Natural killer cell (primary cell): ENCODE measurements around the gene NFIB. TPM values are rescaled to one million over a fixed set of nuclear protein-coding genes. Genes with fewer than 3 reads are reported as not detected.

Experiments used
- ATAC-seq, 3 donors: fragments of 150-1000 bp in 2 of 3; fragments of 200-7000 bp in 1 of 3; cut with Tn5 transposase; 1 replicate in 1 of 3; 2 replicates in 2 of 3; pipeline ENCODE4 v1.10.0; 2021; ENCODE audit warnings: mild to moderate bottlenecking in 2 of 3, moderate library complexity in 2 of 3
- DNase-seq, 2 donors: peaks; one replicate each; pipeline versions ENCODE4 v3.0.0 to v3.0.0-alpha.2; 2013 to 2021; ENCODE audit warnings: mixed read lengths in 1 of 2
- H3K27ac ChIP-seq: one replicate; pipeline ENCODE4 v1.5.1; 2013; ENCODE audit warnings: mild to moderate bottlenecking, low read length
- H3K27me3 ChIP-seq: one replicate; pipeline ENCODE4 v1.6.1; 2013; ENCODE audit warnings: low read length; ENCODE audit not compliant: control insufficient read depth, insufficient read depth
- H3K36me3 ChIP-seq: one replicate; pipeline ENCODE4 v1.6.1; 2013; ENCODE audit warnings: low read length; ENCODE audit not compliant: control insufficient read depth, insufficient read depth
- H3K4me1 ChIP-seq: one replicate; pipeline ENCODE4 v1.6.1; 2013; ENCODE audit warnings: low read length; ENCODE audit not compliant: control insufficient read depth, insufficient read depth
- H3K4me3 ChIP-seq: one replicate; pipeline ENCODE4 v1.5.1; 2013; ENCODE audit warnings: low read length
- H3K9me3 ChIP-seq: one replicate; pipeline ENCODE4 v1.6.1; 2013; ENCODE audit warnings: low read length; ENCODE audit not compliant: control insufficient read depth, insufficient read depth
- H3K27ac Mint-ChIP-seq, 2 donors: one replicate each; pipeline ENCODE4 v1.8.0; 2022; ENCODE audit warnings: mild to moderate bottlenecking in 2 of 2, mixed read lengths in 2 of 2, moderate library complexity in 1 of 2
- H3K27me3 Mint-ChIP-seq, 2 donors: one replicate each; pipeline ENCODE4 v1.8.0; 2022; ENCODE audit warnings: low read depth in 2 of 2, mixed read lengths in 2 of 2
- H3K36me3 Mint-ChIP-seq: one replicate; pipeline ENCODE4 v1.8.0; 2022; ENCODE audit warnings: mixed read lengths
- H3K4me1 Mint-ChIP-seq, 2 donors: one replicate each; pipeline ENCODE4 v1.8.0; 2022; ENCODE audit warnings: mixed read lengths in 2 of 2
- H3K4me3 Mint-ChIP-seq: one replicate; pipeline ENCODE4 v1.8.0; 2022; ENCODE audit warnings: mild to moderate bottlenecking, moderate library complexity, mixed read lengths
- H3K9me3 Mint-ChIP-seq, 2 donors: one replicate each; pipeline ENCODE4 v1.8.0; 2022; ENCODE audit warnings: mixed read lengths in 2 of 2
- WGBS: methylation state at CpG from one replicate; pipeline ENCODE4 v1.1.7; 2013; ENCODE audit warnings: missing lambda C conversion rate; ENCODE audit not compliant: insufficient coverage; 5-methylcytosine and 5-hydroxymethylcytosine counted together
- intact Hi-C: fragments of 100-400 bp; cut with micrococcal nuclease; formaldehyde crosslinking; loops from one replicate; pipeline ENCODE4 v1.14.2; 2022
- total RNA-seq, 4 donors: library from RNA; stranded (reverse); fragments of 120-200 nt in 1 of 4; gene quantifications; one replicate each; pipeline versions ENCODE4 v1.2.3 to v1.2.4, GENCODE V29; 2013 to 2022
- TF ChIP-seq, protein P1 (sequence below): fragments of 200-600 bp; IDR thresholded peaks from one replicate; pipeline ENCODE4 v1.8.0; 2022; ENCODE audit warnings: antibody characterized with exemption

NFIB gene
- total RNA-seq, 3 donors from 2014 or later (not counting 1 experiment from before 2014, with no cell fraction given): 0.20 to 0.21 TPM; not detected in 1

DNA sequence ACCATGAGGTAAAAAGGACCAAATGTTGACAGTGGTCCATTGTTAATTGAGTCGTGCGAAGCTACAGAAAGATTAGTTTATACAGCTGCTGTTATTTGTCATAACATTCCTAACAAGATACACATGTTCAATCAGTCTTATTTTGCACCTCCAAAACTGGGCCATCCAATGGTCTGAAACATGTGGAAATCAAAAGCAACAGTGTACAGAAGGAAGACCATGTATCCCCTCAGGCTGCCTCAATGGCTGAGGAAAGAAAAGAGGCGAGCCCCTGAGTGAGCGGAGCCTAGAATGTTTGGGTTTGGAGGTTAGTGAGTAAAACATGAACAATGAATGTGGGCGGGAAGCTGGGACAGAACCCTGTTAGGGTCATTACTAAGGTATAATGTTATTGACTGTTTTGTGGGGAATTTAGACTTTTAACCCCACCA, 35.6 kb downstream of the NFIB start:
- no peaks in the 10 kb centered on the region for H3K9me3 ChIP-seq
- Mint-ChIP-seq H3K4me1 (no peaks in the 10 kb centered on the region), H3K27me3 (peaks cover 0 to 15% of the 10 kb centered on the region in 2 donors), H3K27ac (no peak overlapping the region), H3K4me3 (no peak overlapping the region), H3K36me3 (no peaks in the 10 kb centered on the region), H3K9me3 (peaks cover 0 to 2% of the 10 kb centered on the region in 2 donors)
- H3K27ac ChIP-seq: no peak overlapping the region
- H3K36me3 ChIP-seq: no peaks in the 10 kb centered on the region
- intact Hi-C loops: no loop called here
- ATAC-seq (no peak), DNase-seq (no peak)
- H3K4me1 ChIP-seq: no peaks in the 10 kb centered on the region
- H3K4me3 ChIP-seq: no peak overlapping the region
- TF ChIP-seq, protein P1, sequence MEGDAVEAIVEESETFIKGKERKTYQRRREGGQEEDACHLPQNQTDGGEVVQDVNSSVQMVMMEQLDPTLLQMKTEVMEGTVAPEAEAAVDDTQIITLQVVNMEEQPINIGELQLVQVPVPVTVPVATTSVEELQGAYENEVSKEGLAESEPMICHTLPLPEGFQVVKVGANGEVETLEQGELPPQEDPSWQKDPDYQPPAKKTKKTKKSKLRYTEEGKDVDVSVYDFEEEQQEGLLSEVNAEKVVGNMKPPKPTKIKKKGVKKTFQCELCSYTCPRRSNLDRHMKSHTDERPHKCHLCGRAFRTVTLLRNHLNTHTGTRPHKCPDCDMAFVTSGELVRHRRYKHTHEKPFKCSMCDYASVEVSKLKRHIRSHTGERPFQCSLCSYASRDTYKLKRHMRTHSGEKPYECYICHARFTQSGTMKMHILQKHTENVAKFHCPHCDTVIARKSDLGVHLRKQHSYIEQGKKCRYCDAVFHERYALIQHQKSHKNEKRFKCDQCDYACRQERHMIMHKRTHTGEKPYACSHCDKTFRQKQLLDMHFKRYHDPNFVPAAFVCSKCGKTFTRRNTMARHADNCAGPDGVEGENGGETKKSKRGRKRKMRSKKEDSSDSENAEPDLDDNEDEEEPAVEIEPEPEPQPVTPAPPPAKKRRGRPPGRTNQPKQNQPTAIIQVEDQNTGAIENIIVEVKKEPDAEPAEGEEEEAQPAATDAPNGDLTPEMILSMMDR: no peak
- 94% methylated on average over 5 of the region's 5 CpGs for WGBS
- H3K27me3 ChIP-seq: peaks cover 3% of the 10 kb centered on the region

GRCh38 chr9:14277761-14278160, 36.2 kb downstream of the NFIB start:
- WGBS: 79% methylated on average over 3 of the region's 3 CpGs
- H3K36me3 Mint-ChIP-seq: no peaks in the 10 kb centered on the region
- no peak overlapping the region for H3K4me3 Mint-ChIP-seq
- H3K9me3 Mint-ChIP-seq: peaks cover 0 to 2% of the 10 kb centered on the region in 2 donors
- H3K27me3 Mint-ChIP-seq: peaks cover 0 to 15% of the 10 kb centered on the region in 2 donors
- Histone ChIP-seq H3K9me3 (no peaks in the 10 kb centered on the region), H3K4me3 (no peak overlapping the region), H3K27me3 (peaks cover 3% of the 10 kb centered on the region), H3K36me3 (no peaks in the 10 kb centered on the region), H3K27ac (no peak overlapping the region), H3K4me1 (no peaks in the 10 kb centered on the region)
- DNase-seq (no peak), ATAC-seq (no peak)
- intact Hi-C loops: no loop called here
- H3K27ac Mint-ChIP-seq: no peak overlapping the region
- TF ChIP-seq, protein P1: no peak
- H3K4me1 Mint-ChIP-seq: no peaks in the 10 kb centered on the region

DNA sequence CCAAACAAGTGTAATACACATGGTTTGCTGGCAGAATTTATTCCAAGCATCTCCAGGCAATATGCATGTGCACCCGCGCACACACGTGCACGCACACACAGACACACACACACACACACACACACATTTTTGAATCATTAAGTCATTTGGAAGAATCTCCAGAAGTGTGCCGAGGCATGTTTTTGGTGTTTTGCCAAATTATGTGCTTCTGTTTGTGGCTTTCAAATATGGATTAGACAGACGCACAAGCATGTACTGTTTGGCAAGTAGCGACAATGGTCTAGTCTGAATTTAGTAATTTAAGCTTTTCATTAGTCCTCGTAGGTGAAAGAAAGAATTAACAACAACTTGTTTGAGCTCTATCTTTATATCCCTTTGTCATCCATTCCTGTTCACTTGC, 36.7 kb downstream of the NFIB start:
- Histone ChIP-seq H3K9me3 (no peaks in the 10 kb centered on the region), H3K4me3 (no peak overlapping the region), H3K27ac (no peak overlapping the region), H3K4me1 (no peaks in the 10 kb centered on the region), H3K27me3 (peaks cover 3% of the 10 kb centered on the region), H3K36me3 (no peaks in the 10 kb centered on the region)
- H3K4me3 Mint-ChIP-seq: no peak overlapping the region
- H3K4me1 Mint-ChIP-seq: no peaks in the 10 kb centered on the region
- intact Hi-C loops: no loop called here
- 88% methylated on average over 8 of the region's 8 CpGs for WGBS
- H3K27ac Mint-ChIP-seq: no peak overlapping the region
- H3K27me3 Mint-ChIP-seq: peaks cover 0 to 15% of the 10 kb centered on the region in 2 donors
- no peaks in the 10 kb centered on the region for H3K36me3 Mint-ChIP-seq
- ATAC-seq: no peak
- DNase-seq: no peak
- TF ChIP-seq, protein P1: no peak
- H3K9me3 Mint-ChIP-seq: peaks cover 0 to 2% of the 10 kb centered on the region in 2 donors

DNA sequence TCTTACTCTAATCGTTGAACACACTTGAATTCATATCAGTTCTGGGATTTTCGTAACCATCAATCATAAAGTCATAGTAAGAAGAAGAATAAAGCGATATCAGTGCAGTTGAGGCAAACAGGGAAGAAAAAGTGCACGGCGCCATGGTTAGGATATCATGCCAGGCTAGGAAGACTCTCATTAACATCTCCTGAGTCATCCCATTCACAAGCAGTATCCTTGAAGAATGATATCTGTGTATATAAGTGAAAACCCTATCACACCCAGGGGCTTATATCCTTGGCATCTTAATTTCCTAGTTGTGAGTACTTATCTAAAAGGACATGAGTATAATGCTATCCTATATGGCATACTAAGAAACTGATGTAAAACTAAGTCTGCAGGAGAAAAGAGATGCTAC, 38.6 kb downstream of the NFIB start:
- intact Hi-C loops: no loop called here
- no peak for DNase-seq
- H3K27ac ChIP-seq: no peak overlapping the region
- no peak overlapping the region for H3K4me3 Mint-ChIP-seq
- no peak overlapping the region for H3K4me3 ChIP-seq
- no peak for ATAC-seq
- 86% methylated on average over 1 of the region's 5 CpGs for WGBS
- H3K27ac Mint-ChIP-seq: no peak overlapping the region
- peaks cover 0 to 2% of the 10 kb centered on the region in 2 donors for H3K9me3 Mint-ChIP-seq
- peaks cover 4 to 15% of the 10 kb centered on the region in 2 donors for H3K27me3 Mint-ChIP-seq
- H3K9me3 ChIP-seq: no peaks in the 10 kb centered on the region
- H3K4me1 Mint-ChIP-seq: no peaks in the 10 kb centered on the region
- peaks cover 3% of the 10 kb centered on the region for H3K27me3 ChIP-seq
- H3K4me1 ChIP-seq: no peaks in the 10 kb centered on the region
- H3K36me3 ChIP-seq: no peaks in the 10 kb centered on the region
- TF ChIP-seq, protein P1: no peak
- H3K36me3 Mint-ChIP-seq: no peaks in the 10 kb centered on the region
